Subcutaneous abdominal adipose tissue (tissue), 5 donors: ENCODE results near the gene RDH5.

Source experiments
- H3K27ac ChIP-seq: one replicate; pipeline ENCODE4 v1.7.0; 2013; ENCODE audit warnings: low read depth, mild to moderate bottlenecking, inconsistent platforms, low read length, moderate library complexity
- H3K27me3 ChIP-seq, 5 donors: one replicate each; pipeline ENCODE4 v1.7.0; 2013; ENCODE audit warnings: low read length in 5 of 5, inconsistent platforms in 1 of 5; ENCODE audit not compliant: control insufficient read depth in 5 of 5, insufficient read depth in 4 of 5
- H3K36me3 ChIP-seq, 5 donors: one replicate each; pipeline ENCODE4 v1.7.0; 2013; ENCODE audit warnings: low read length in 5 of 5; ENCODE audit not compliant: control insufficient read depth in 5 of 5, insufficient read depth in 5 of 5
- H3K4me1 ChIP-seq, 5 donors: one replicate each; pipeline ENCODE4 v1.7.0; 2013; ENCODE audit warnings: low read length in 5 of 5, mild to moderate bottlenecking in 3 of 5, moderate library complexity in 1 of 5; ENCODE audit not compliant: control insufficient read depth in 5 of 5, insufficient read depth in 5 of 5
- H3K4me3 ChIP-seq, 5 donors: one replicate each; pipeline ENCODE4 v1.7.0; 2013; ENCODE audit warnings: low read length in 5 of 5, low read depth in 1 of 5
- H3K9ac ChIP-seq, 5 donors: one replicate each; pipeline ENCODE4 v1.7.0; 2013; ENCODE audit warnings: low read length in 5 of 5, mild to moderate bottlenecking in 4 of 5, moderate library complexity in 3 of 5
- H3K9me3 ChIP-seq, 5 donors: one replicate each; pipeline ENCODE4 v1.7.0; 2013; ENCODE audit warnings: low read length in 5 of 5; ENCODE audit not compliant: control insufficient read depth in 5 of 5
- donor health status: healthy.
- donor health status: healthy.
- donor health status: healthy.
- donor health status: healthy.
- donor health status: healthy.

RDH5 gene

GRCh38 chr12:55726971-55727370 is 6.8 kb downstream of the RDH5 start:
- H3K27me3 ChIP-seq: no peaks in the 10 kb centered on the region
- H3K4me3 ChIP-seq: peak overlapping the region; percentile 93 to 98 (median 93)
- H3K9me3 ChIP-seq: no peaks in the 10 kb centered on the region
- H3K36me3 ChIP-seq: peaks cover 0 to 47% (median 36%) of the 10 kb centered on the region in 5 donors
- H3K4me1 ChIP-seq: peaks cover 13 to 78% (median 69%) of the 10 kb centered on the region in 5 donors
- H3K27ac ChIP-seq: peak overlapping the region; percentile 100
- H3K9ac ChIP-seq: peak overlapping the region; percentile 43 to 98 (median 91)

GRCh38 chr12:55727643-55728185 is 7.5 kb downstream of the RDH5 start:
- H3K27me3 ChIP-seq: no peaks in the 10 kb centered on the region
- peaks cover 13 to 72% (median 64%) of the 10 kb centered on the region in 5 donors for H3K4me1 ChIP-seq
- peak overlapping the region; percentile 43 to 98 (median 91) for H3K9ac ChIP-seq
- H3K9me3 ChIP-seq: no peaks in the 10 kb centered on the region
- peak overlapping the region; percentile 93 to 98 (median 93) for H3K4me3 ChIP-seq
- peak overlapping the region; percentile 100 for H3K27ac ChIP-seq
- peaks cover 0 to 45% (median 36%) of the 10 kb centered on the region in 5 donors for H3K36me3 ChIP-seq

GRCh38 chr12:55728186-55728938 is 8.2 kb downstream of the RDH5 start:
- Histone ChIP-seq H3K27ac (peak overlapping the region; percentile 100), H3K4me1 (peaks cover 13 to 66% (median 57%) of the 10 kb centered on the region in 5 donors), H3K27me3 (no peaks in the 10 kb centered on the region), H3K9me3 (no peaks in the 10 kb centered on the region), H3K4me3 (peak overlapping the region; percentile 93 to 98 (median 93)), H3K36me3 (peaks cover 0 to 39% (median 34%) of the 10 kb centered on the region in 5 donors), H3K9ac (peak overlapping the region; percentile 43 to 98 (median 91))

GRCh38 chr12:55728939-55729818 is 9.0 kb downstream of the RDH5 start, which contains the start of gene CD63:
CD63 (minus strand) TSS chr12:55729009; CDS start chr12:55728341, 668 bp downstream.
- Histone ChIP-seq H3K36me3 (peaks cover 0 to 31% (median 30%) of the 10 kb centered on the region in 5 donors), H3K4me3 (peak within 1 kb of the TSS; percentile 93 to 98 (median 93)), H3K4me1 (peaks cover 12 to 58% (median 49%) of the 10 kb centered on the region in 5 donors), H3K9ac (peak within 1 kb of the TSS; percentile 94 to 98 (median 97)), H3K27me3 (no peaks in the 10 kb centered on the region), H3K27ac (peak within 1 kb of the TSS; percentile 100), H3K9me3 (no peaks in the 10 kb centered on the region)

GRCh38 chr12:55729819-55730818 is 9.9 kb downstream of the RDH5 start:
- Histone ChIP-seq H3K4me3 (peak overlapping the region; percentile 75 to 94 (median 93)), H3K27me3 (no peaks in the 10 kb centered on the region), H3K4me1 (peaks cover 10 to 48% (median 40%) of the 10 kb centered on the region in 5 donors), H3K9me3 (no peaks in the 10 kb centered on the region), H3K36me3 (peaks cover 0 to 22% (median 21%) of the 10 kb centered on the region in 5 donors), H3K9ac (peak overlapping the region; percentile 94 to 98 (median 97)), H3K27ac (peak overlapping the region; percentile 100)

- H3K9ac ChIP-seq: no peak overlapping the region
- H3K27ac ChIP-seq: no peak overlapping the region
- no peaks in the 10 kb centered on the region for H3K27me3 ChIP-seq
- H3K4me1 ChIP-seq: peaks cover 3 to 33% (median 22%) of the 10 kb centered on the region in 5 donors
- no peak overlapping the region for H3K4me3 ChIP-seq
- peaks cover 0 to 1% (median under 1%) of the 10 kb centered on the region in 5 donors for H3K36me3 ChIP-seq
- no peaks in the 10 kb centered on the region for H3K9me3 ChIP-seq
Observed at GRCh38 chr12:55732288-55732687, 12.1 kb downstream of the RDH5 start.

GRCh38 chr12:55733021-55733555 is 12.9 kb downstream of the RDH5 start:
- H3K4me1 ChIP-seq: peaks cover 3 to 33% (median 23%) of the 10 kb centered on the region in 5 donors
- no peak overlapping the region for H3K4me3 ChIP-seq

GRCh38 chr12:55733858-55734257 is 13.7 kb downstream of the RDH5 start:
- no peaks in the 10 kb centered on the region for H3K36me3 ChIP-seq
- no peak overlapping the region for H3K9ac ChIP-seq
- H3K4me1 ChIP-seq: peaks cover 3 to 39% (median 29%) of the 10 kb centered on the region in 5 donors
- no peaks in the 10 kb centered on the region for H3K27me3 ChIP-seq
- no peaks in the 10 kb centered on the region for H3K9me3 ChIP-seq
- no peak overlapping the region for H3K4me3 ChIP-seq
- no peak overlapping the region for H3K27ac ChIP-seq

More at GRCh38 chr12:55733021-55733555, 12.9 kb downstream of the RDH5 start:
- Histone ChIP-seq H3K9ac (no peak overlapping the region), H3K27me3 (no peaks in the 10 kb centered on the region), H3K36me3 (no peaks in the 10 kb centered on the region), H3K9me3 (no peaks in the 10 kb centered on the region), H3K27ac (no peak overlapping the region)
